Activated naive CD4-positive, alpha-beta T cell treated with anti-CD3 and anti-CD28 coated beads, Interleukin-2, amount 50 U/mL, for 72 hours (primary cell): ENCODE measurements around the gene ZNF107. TPM values are rescaled to one million over a fixed set of nuclear protein-coding genes. Genes with fewer than 3 reads are reported as not detected.

Experiments used
- ATAC-seq, 2 donors: fragments of 150-1000 bp; cut with Tn5 transposase; 2 replicates each; pipeline ENCODE4 v1.10.0; 2021; ENCODE audit warnings: mild to moderate bottlenecking in 2 of 2, moderate library complexity in 2 of 2
- DNase-seq, 2 donors: peaks; one replicate each; pipeline ENCODE4 v3.0.0; 2021 to 2022; ENCODE audit warnings: low spot score in 2 of 2
- H3K27ac Mint-ChIP-seq, 2 donors: one replicate each; pipeline ENCODE4 v1.8.0; 2022; ENCODE audit warnings: mild to moderate bottlenecking in 2 of 2, mixed read lengths in 2 of 2
- H3K36me3 Mint-ChIP-seq, 2 donors: one replicate each; pipeline ENCODE4 v1.8.0; 2022; ENCODE audit warnings: mixed read lengths in 2 of 2
- H3K9me3 Mint-ChIP-seq, 2 donors: one replicate each; pipeline ENCODE4 v1.8.0; 2022; ENCODE audit warnings: mixed read lengths in 2 of 2
- total RNA-seq, 2 donors: library from RNA; stranded (reverse); gene quantifications; one replicate each; pipeline ENCODE4 v1.2.3, GENCODE V29; 2022

The ZNF107 gene
- total RNA-seq, 2 donors from 2014 or later = 10.0 to 22.7 TPM

DNA sequence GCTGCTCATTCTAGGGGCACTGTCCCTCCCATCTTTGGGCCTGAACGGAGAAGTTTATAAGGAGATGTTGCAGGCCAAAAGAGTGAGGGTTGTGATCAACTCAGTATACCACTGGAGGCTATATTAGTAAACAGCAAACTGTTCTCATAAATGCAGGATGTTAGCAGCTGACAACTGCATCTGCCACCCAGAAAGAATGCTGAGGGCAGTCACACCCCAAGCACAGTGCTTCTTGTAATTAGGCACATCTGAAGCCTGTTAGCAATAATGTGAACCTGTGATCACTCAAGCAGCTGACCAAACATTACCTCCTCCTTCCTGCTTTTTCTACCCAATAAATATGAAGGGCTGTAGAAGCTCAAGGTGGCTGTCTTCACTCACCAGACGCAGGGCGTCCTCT is 89.9 kb downstream of the ZNF107 start:
- no peaks in the 10 kb centered on the region for H3K36me3 Mint-ChIP-seq
- ATAC-seq (no peak), DNase-seq (no peak)
- peaks cover 0 to 4% of the 10 kb centered on the region in 2 donors for H3K9me3 Mint-ChIP-seq
- no peak overlapping the region for H3K27ac Mint-ChIP-seq

- Mint-ChIP-seq H3K9me3 (no peaks in the 10 kb centered on the region), H3K36me3 (no peaks in the 10 kb centered on the region), H3K27ac (no peak overlapping the region)
- DNase-seq = no peak
- no peak for ATAC-seq
These were observed 92.2 kb downstream of the ZNF107 start for GRCh38 chr7:64758151-64758550.

Other genes starting within 250 kb of the ZNF107 start
- 10 to 100 TPM; 14.6 to 22.2 TPM for gene ZNF680, start 103.1 kb upstream of the ZNF107 start, total RNA-seq
- 10 to 100 TPM; 11.1 to 11.3 TPM for gene ZNF138, start 128.3 kb downstream of the ZNF107 start, total RNA-seq
- gene ZNF273, start 237.1 kb downstream of the ZNF107 start, total RNA-seq = 10 to 100 TPM; 12.4 to 13.4 TPM